SIG-M5 treated with dmso at 0.1 percent for 504 hours (cell line): Measurements from ENCODE around the gene VCPKMT.
A peak's percentile ranks its signal among the peaks of the same experiment; 100 is the strongest.
"Not testable (repeated sequence)": the region's sequence is repeated elsewhere in the genome, so short reads cannot be mapped to it uniquely, and the experiment has no call there.

ENCODE experiments used
- DNase-seq: peaks from one replicate; lab custom pipeline; 2025; ENCODE audit not compliant: unreplicated experiment; lab: John Stamatoyannopoulos, UW

VCPKMT gene

GRCh38 chr14:50093496-50093895 is 22.9 kb downstream of the VCPKMT start:
- DNase-seq = no peak

DNA sequence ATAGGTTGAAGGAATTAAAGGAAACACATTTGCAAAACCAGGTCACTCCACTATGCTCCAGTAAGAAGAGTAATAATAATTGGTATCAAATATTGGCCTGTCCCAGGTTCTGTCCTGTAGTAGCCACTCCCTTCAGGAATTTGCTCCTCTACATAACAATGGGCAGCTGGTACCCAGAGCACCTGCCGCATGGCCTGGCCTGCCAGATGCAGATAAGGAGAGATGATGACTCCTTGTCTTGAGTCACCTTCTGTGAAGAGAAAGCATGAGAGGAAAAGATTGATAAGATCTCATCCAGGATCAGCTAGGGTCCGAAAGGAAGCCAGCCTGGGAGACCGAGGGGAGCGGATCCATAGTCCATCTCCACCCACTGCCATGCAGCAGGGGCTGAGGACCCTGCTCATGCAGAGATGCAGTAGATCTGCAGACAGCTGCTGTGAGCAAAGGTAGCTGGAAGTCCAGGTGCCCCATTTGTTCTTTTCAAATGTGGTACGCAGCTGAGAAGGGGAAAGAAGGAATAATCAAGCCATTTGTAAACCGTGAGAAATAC is 24.3 kb downstream of the VCPKMT start:
- DNase-seq = no peak

GRCh38 chr14:50091240-50091913 is 25.0 kb downstream of the VCPKMT start:
- DNase-seq = no peak

GRCh38 chr14:50089208-50089607 is 27.2 kb downstream of the VCPKMT start:
- DNase-seq = no peak

DNA sequence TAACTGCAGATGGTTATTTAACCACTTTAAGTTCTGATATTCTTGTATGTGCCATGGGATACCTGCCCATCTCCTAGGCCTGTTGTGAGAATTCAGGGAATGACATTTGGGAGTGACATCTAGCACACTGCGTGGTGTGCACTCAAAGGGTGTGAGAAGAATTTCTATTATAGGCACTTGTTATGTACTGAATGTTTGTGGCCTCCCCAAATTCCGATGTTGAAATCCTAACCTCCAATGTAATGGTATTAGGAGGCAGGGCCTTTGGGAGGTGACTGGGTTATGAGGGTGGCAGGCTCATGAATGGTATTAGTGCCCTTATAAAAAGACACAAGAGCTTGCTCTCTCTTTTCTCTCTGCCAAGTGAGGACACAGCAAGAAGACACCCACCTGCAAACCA is 27.6 kb downstream of the VCPKMT start:
- no peak for DNase-seq

- DNase-seq = no peak
Observed at GRCh38 chr14:50088117-50088515, 28.3 kb downstream of the VCPKMT start.

- no peak for DNase-seq
Observed at GRCh38 chr14:50087341-50088116, 28.8 kb downstream of the VCPKMT start.

- no peak for DNase-seq
Observed at GRCh38 chr14:50086321-50086711, 30.1 kb downstream of the VCPKMT start.

- no peak for DNase-seq
Observed at GRCh38 chr14:50085570-50086320, 30.6 kb downstream of the VCPKMT start.

DNA sequence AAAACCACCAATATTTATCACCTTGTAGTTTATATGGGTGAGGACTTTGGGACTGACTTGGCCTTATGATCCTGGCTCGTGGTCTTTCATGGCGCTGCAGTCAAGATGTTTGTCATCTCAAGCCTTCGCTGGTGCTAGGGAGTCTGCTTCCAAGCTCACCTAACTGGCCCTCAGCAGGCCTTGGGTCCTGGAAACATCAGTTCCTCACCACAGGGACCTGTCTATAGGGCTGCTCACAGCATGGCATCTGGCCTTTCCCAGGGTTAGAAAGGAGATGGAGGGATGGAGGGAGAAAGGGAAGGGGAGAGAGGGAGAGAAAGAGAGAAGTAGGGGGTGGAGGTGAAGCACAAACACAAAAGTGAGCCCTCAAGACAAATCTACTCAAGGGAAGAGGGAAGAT is 31.7 kb downstream of the VCPKMT start:
- no peak for DNase-seq

DNA sequence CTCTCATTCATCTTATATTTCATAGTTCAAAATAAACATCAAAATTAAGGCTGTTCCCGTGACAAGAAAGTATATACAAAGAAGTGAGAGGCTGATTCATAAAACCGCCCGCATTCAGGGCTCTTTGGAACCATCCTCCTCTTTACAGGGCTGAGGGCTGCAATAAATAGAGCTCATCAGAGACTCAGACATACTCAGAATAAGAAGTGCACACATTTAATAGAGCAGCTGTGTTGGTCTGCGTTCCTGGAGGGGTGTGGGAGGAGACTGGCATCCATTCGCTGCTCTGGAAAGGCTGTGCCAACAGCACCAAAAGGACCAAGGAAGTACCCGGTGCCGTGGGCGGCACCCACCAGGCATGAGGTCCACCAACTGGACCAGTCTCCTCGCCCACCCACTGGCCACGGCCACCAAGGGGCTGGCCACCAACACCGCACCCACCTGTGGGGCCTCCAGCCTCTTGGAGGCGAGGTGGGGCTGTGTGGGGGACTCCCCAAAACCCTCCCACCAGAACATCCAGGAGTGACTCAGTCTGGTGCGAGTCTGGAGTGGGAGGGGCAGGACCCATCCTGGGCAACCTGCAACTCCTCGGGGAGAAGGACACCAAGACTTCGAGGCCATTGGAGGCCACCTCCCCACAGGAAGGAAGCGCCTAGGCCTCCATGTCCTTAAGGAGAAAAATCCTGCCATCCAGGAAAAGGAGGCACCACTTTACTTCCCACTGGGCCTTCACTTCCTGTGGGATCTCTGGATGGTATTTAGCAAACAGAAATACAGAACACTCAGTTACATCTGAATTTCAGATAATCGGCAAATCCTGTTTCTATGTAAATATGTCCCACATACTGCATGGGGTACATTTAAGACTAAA is 32.7 kb downstream of the VCPKMT start:
- DNase-seq = no peak

DNA sequence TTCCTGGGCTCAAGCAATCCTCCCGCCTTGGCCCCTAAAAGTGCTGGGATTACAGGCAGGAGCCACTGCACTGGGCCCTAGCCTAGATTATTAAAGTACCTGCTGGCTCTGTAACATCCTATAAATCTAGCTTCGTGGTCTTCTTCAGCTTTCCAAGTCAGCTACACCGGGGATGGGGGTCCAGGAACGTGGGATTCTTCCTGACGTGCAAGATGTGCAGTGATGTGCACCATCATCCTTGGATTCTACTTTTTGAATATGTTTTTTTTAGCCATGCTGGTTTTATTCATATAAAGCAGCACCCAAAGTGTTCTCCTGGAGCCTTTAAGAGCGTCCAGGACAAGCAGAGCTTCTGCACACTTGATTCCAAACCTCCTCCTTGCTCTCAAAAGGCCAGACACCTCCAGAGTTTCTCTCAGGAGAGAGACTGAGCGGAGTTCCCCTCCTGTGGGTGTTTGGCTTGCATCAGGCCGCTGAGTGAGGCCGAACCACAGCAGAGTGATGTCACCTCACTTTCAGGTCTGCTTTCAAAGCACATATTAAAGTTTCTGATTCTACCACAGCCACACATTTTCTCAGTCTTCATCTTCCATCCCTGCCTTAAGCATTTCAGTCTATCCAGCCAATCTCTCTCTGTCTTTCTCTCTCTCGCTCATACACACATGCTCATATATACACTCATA is 33.4 kb downstream of the VCPKMT start:
- peak; percentile 32 for DNase-seq

- no peak for DNase-seq
Observed at GRCh38 chr14:50082308-50082742, 34.0 kb downstream of the VCPKMT start.

DNA sequence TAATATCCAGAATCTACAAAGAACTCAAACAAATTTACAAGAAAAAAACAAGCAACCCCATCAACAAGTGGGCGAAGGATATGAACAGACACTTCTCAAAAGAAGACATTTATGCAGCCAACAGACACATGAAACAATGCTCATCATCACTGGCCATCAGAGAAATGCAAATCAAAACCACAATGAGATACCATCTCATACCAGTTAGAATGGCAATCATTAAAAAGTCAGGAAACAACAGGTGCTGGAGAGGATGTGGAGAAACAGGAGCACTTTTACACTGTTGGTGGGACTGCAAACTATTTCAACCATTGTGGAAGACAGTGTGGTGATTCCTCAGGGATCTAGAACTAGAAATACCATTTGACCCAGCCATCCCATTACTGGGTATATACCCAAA is 37.3 kb downstream of the VCPKMT start:
- not testable (repeated sequence) for DNase-seq

GRCh38 chr14:50073663-50074062 is 42.7 kb downstream of the VCPKMT start:
- not testable (repeated sequence) for DNase-seq

- no peak for DNase-seq
Observed at GRCh38 chr14:50072395-50072794, 44.0 kb downstream of the VCPKMT start.

- no peak for DNase-seq
Observed at GRCh38 chr14:50070840-50071548, 45.4 kb downstream of the VCPKMT start.

- no peak for DNase-seq
Observed at GRCh38 chr14:50070230-50070629, 46.1 kb downstream of the VCPKMT start.

GRCh38 chr14:50069325-50069724 is 47.0 kb downstream of the VCPKMT start:
- no peak for DNase-seq
